ENCODE measurements around the gene OR7G3. TPM values are rescaled to one million over a fixed set of nuclear protein-coding genes. Genes with fewer than 3 reads are reported as not detected.

Gene OR7G3
- total and polyA plus RNA-seq, 8 donors: not detected

GRCh38 chr19:9150650-9151049 is 23.9 kb upstream of the OR7G3 start:
- peaks cover 0 to 51% of the 10 kb centered on the region in 2 donors for H3K9me3 ChIP-seq

GRCh38 chr19:9149997-9150396 is 23.2 kb upstream of the OR7G3 start:
- Histone ChIP-seq H3K4me1 (no peaks in the 10 kb centered on the region), H3K27ac (no peak overlapping the region), H3K36me3 (peaks cover 0 to 61% of the 10 kb centered on the region in 2 donors), H3K27me3 (no peaks in the 10 kb centered on the region), H3K4me3 (no peak overlapping the region), H3K9me3 (peaks cover 0 to 51% of the 10 kb centered on the region in 2 donors)
- TF ChIP-seq, protein P1, sequence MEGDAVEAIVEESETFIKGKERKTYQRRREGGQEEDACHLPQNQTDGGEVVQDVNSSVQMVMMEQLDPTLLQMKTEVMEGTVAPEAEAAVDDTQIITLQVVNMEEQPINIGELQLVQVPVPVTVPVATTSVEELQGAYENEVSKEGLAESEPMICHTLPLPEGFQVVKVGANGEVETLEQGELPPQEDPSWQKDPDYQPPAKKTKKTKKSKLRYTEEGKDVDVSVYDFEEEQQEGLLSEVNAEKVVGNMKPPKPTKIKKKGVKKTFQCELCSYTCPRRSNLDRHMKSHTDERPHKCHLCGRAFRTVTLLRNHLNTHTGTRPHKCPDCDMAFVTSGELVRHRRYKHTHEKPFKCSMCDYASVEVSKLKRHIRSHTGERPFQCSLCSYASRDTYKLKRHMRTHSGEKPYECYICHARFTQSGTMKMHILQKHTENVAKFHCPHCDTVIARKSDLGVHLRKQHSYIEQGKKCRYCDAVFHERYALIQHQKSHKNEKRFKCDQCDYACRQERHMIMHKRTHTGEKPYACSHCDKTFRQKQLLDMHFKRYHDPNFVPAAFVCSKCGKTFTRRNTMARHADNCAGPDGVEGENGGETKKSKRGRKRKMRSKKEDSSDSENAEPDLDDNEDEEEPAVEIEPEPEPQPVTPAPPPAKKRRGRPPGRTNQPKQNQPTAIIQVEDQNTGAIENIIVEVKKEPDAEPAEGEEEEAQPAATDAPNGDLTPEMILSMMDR (IDR thresholded peaks at IDR 0.05): no peak
- intact Hi-C loops (cut with DNase I): no loop called here
- ATAC-seq (no peak), DNase-seq (no peak)

More at GRCh38 chr19:9150650-9151049, 23.9 kb upstream of the OR7G3 start:
- Histone ChIP-seq H3K36me3 (peaks cover 0 to 60% of the 10 kb centered on the region in 2 donors), H3K4me1 (no peaks in the 10 kb centered on the region), H3K27me3 (no peaks in the 10 kb centered on the region), H3K27ac (no peak overlapping the region), H3K4me3 (no peak overlapping the region)
- intact Hi-C loops (cut with DNase I): no loop called here
- ATAC-seq (no peak), DNase-seq (no peak)
- TF ChIP-seq, protein P1 (IDR thresholded peaks at IDR 0.05): no peak

GRCh38 chr19:9148697-9149096 is 21.9 kb upstream of the OR7G3 start:
- no peak for ATAC-seq
- Histone ChIP-seq H3K9me3 (peaks cover 0 to 51% of the 10 kb centered on the region in 2 donors), H3K27ac (no peak overlapping the region), H3K4me3 (no peak overlapping the region), H3K4me1 (no peaks in the 10 kb centered on the region), H3K36me3 (peaks cover 0 to 62% of the 10 kb centered on the region in 2 donors), H3K27me3 (no peaks in the 10 kb centered on the region)
- intact Hi-C loops (cut with DNase I): no loop called here
- TF ChIP-seq, protein P1 (IDR thresholded peaks at IDR 0.05): no peak
- no peak for DNase-seq

GRCh38 chr19:9146882-9147281 is 20.1 kb upstream of the OR7G3 start:
- TF ChIP-seq, protein P1 (IDR thresholded peaks at IDR 0.05): no peak
- Histone ChIP-seq H3K27me3 (no peaks in the 10 kb centered on the region), H3K27ac (no peak overlapping the region), H3K4me1 (peaks cover 1 to 6% of the 10 kb centered on the region in 2 donors), H3K36me3 (peaks cover 0 to 45% of the 10 kb centered on the region in 2 donors), H3K9me3 (peaks cover 0 to 37% of the 10 kb centered on the region in 2 donors), H3K4me3 (no peak overlapping the region)
- ATAC-seq: no peak
- DNase-seq: no peak
- intact Hi-C loops (cut with DNase I): no loop called here

- ATAC-seq: no peak
- TF ChIP-seq, protein P1 (IDR thresholded peaks at IDR 0.05): no peak
- intact Hi-C loops (cut with DNase I): no loop called here
- Histone ChIP-seq H3K4me3 (no peak overlapping the region), H3K27ac (no peak overlapping the region), H3K27me3 (no peaks in the 10 kb centered on the region), H3K36me3 (peaks cover 0 to 35% of the 10 kb centered on the region in 2 donors), H3K9me3 (peaks cover 0 to 33% of the 10 kb centered on the region in 2 donors), H3K4me1 (peaks cover 12 to 20% of the 10 kb centered on the region in 2 donors)
- DNase-seq: no peak
Observed at GRCh38 chr19:9144920-9145319, 18.2 kb upstream of the OR7G3 start.

All from left lung (tissue), 10 donors.